Measurements from ENCODE around the gene AP1S2.

The AP1S2 gene

DNA sequence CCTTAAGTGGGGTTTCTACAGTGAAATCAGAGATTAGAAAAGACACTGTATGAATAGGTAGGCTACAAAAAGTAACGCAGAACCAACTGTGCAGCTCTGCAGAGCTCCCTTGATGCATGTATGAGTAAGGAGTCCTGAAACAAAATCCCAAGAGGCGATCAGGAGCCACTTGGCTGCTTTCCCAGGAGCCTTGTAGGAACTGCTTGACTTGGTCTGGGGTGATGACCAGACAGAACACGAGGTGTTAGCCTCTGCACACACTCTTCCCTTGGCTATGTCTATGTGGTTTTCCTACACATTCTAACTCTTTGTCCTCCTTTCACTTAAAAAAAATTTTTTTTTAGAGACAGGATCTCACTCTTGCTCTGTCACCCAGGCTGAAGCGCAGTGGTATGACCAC lies 22.8 kb upstream of the AP1S2 start:
- H3K36me3 ChIP-seq (ENCODE audit: low read depth) = no peaks in the 10 kb centered on the region
- no peak overlapping the region for H3K27ac ChIP-seq (ENCODE audit: poor library complexity, severe bottlenecking)
- H3K9me3 ChIP-seq (ENCODE audit: severe bottlenecking) = no peaks in the 10 kb centered on the region
- DNase-seq (ENCODE audit: low spot score) = no peak
- ATAC-seq (ENCODE audit: low read depth) = no peak
- H3K4me3 ChIP-seq (ENCODE audit: severe bottlenecking) = no peak overlapping the region
- TF ChIP-seq, protein P1, sequence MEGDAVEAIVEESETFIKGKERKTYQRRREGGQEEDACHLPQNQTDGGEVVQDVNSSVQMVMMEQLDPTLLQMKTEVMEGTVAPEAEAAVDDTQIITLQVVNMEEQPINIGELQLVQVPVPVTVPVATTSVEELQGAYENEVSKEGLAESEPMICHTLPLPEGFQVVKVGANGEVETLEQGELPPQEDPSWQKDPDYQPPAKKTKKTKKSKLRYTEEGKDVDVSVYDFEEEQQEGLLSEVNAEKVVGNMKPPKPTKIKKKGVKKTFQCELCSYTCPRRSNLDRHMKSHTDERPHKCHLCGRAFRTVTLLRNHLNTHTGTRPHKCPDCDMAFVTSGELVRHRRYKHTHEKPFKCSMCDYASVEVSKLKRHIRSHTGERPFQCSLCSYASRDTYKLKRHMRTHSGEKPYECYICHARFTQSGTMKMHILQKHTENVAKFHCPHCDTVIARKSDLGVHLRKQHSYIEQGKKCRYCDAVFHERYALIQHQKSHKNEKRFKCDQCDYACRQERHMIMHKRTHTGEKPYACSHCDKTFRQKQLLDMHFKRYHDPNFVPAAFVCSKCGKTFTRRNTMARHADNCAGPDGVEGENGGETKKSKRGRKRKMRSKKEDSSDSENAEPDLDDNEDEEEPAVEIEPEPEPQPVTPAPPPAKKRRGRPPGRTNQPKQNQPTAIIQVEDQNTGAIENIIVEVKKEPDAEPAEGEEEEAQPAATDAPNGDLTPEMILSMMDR (IDR thresholded peaks at IDR 0.05; ENCODE audit: poor library complexity, severe bottlenecking) = no peak
- no peaks in the 10 kb centered on the region for H3K27me3 ChIP-seq (ENCODE audit: insufficient read depth, poor library complexity, severe bottlenecking)
- H3K4me1 ChIP-seq (ENCODE audit: insufficient read depth, poor library complexity, severe bottlenecking) = no peaks in the 10 kb centered on the region

DNA sequence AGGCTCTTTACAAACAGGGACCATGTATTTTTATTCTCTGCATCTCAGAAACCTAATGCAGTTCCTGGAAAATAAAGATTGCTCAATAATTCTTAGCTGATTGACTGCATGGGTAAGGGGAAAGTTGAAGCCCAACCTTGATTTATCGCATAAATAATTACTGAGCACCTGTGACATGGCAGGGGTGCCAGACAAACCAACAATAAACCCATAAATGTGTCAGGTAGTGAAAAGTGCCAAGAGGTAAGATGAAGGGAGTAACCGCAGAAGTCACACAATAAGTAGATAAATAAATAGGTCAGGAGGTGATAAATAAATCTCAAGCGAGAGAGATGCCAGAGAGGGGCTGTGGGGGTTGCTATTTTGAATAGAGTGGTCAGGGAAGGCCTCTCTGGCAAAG lies 20.1 kb upstream of the AP1S2 start:
- H3K4me1 ChIP-seq (ENCODE audit: insufficient read depth, poor library complexity, severe bottlenecking) = no peaks in the 10 kb centered on the region
- DNase-seq (ENCODE audit: low spot score) (no peak), ATAC-seq (ENCODE audit: low read depth) (no peak)
- H3K36me3 ChIP-seq (ENCODE audit: low read depth) = no peaks in the 10 kb centered on the region
- no peaks in the 10 kb centered on the region for H3K27me3 ChIP-seq (ENCODE audit: insufficient read depth, poor library complexity, severe bottlenecking)
- H3K27ac ChIP-seq (ENCODE audit: poor library complexity, severe bottlenecking) = no peak overlapping the region
- no peak overlapping the region for H3K4me3 ChIP-seq (ENCODE audit: severe bottlenecking)
- no peaks in the 10 kb centered on the region for H3K9me3 ChIP-seq (ENCODE audit: severe bottlenecking)
- TF ChIP-seq, protein P1 (IDR thresholded peaks at IDR 0.05; ENCODE audit: poor library complexity, severe bottlenecking) = no peak

DNA sequence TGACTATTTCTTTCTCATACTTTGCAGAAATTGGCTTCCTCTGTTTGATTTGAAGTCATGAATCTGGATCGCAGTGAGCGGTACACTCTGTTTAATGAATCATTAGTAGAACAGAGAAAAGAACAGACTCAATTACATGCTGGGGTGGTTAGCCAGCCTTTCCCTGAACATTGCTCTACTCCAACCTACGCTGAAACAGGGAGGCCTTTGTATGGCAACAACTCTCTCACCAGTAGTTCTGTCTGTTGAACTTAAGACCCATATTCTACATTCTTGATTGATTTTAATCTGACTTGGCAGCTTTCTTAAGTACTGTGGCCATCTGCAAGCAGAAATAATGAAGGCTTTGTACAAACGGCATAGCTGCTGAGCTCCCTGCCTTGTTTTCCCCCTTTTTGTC lies 19.0 kb upstream of the AP1S2 start:
- Histone ChIP-seq H3K4me3 (ENCODE audit: severe bottlenecking) (no peak overlapping the region), H3K27ac (ENCODE audit: poor library complexity, severe bottlenecking) (no peak overlapping the region), H3K4me1 (ENCODE audit: insufficient read depth, poor library complexity, severe bottlenecking) (no peaks in the 10 kb centered on the region), H3K27me3 (ENCODE audit: insufficient read depth, poor library complexity, severe bottlenecking) (no peaks in the 10 kb centered on the region), H3K36me3 (ENCODE audit: low read depth) (no peaks in the 10 kb centered on the region), H3K9me3 (ENCODE audit: severe bottlenecking) (no peaks in the 10 kb centered on the region)
- DNase-seq (ENCODE audit: low spot score) (no peak), ATAC-seq (ENCODE audit: low read depth) (no peak)
- TF ChIP-seq, protein P1 (IDR thresholded peaks at IDR 0.05; ENCODE audit: poor library complexity, severe bottlenecking) = no peak

DNA sequence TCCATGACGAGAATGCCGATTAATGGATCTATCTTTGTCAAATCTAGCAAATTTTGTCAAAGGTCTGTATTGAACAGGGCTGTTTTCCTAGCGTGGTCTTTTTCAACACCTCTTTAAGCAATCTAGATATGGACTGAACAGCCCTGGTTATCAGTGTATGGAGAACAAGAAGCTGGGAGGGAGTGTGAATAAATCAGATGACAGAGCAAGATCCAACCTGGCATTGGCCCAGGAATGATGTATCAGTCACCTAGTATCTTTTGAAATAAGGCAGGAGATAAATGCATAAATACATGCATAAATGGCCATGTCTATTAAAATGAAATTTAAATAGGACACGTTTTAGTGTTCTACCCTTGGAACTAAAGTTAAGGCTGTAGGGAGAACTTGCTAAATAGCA lies 15.7 kb upstream of the AP1S2 start:
- Histone ChIP-seq H3K4me1 (ENCODE audit: insufficient read depth, poor library complexity, severe bottlenecking) (no peaks in the 10 kb centered on the region), H3K9me3 (ENCODE audit: severe bottlenecking) (no peaks in the 10 kb centered on the region), H3K27me3 (ENCODE audit: insufficient read depth, poor library complexity, severe bottlenecking) (no peaks in the 10 kb centered on the region), H3K27ac (ENCODE audit: poor library complexity, severe bottlenecking) (no peak overlapping the region), H3K36me3 (ENCODE audit: low read depth) (no peaks in the 10 kb centered on the region), H3K4me3 (ENCODE audit: severe bottlenecking) (no peak overlapping the region)
- DNase-seq (ENCODE audit: low spot score) (no peak), ATAC-seq (ENCODE audit: low read depth) (no peak)
- TF ChIP-seq, protein P1 (IDR thresholded peaks at IDR 0.05; ENCODE audit: poor library complexity, severe bottlenecking) = no peak

DNA sequence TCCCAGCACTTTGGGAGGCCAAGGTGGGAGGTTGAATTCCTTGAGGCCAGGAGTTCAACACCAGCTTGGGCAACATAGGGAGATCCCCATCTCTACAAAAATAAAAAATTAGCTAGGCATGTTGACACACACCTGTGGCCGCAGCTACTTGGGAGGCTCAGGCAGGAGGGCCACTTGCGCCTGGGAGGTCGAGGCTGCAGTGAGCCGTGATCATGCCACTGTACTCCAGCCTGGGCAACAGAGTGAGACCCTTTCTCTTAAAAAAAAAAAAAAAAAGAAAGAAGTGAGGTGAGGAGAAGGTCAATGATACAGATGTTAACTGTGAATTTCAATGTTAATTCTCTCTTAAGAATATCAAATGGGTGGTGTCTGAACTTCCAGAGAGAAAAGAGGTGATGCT lies 15.1 kb upstream of the AP1S2 start:
- no peak overlapping the region for H3K4me3 ChIP-seq (ENCODE audit: severe bottlenecking)
- TF ChIP-seq, protein P1 (IDR thresholded peaks at IDR 0.05; ENCODE audit: poor library complexity, severe bottlenecking) = no peak
- ATAC-seq (ENCODE audit: low read depth) = no peak

More for the DNA sequence above, 15.1 kb upstream of the AP1S2 start:
- no peaks in the 10 kb centered on the region for H3K36me3 ChIP-seq (ENCODE audit: low read depth)
- H3K27me3 ChIP-seq (ENCODE audit: insufficient read depth, poor library complexity, severe bottlenecking) = no peaks in the 10 kb centered on the region
- no peak for DNase-seq (ENCODE audit: low spot score)
- no peaks in the 10 kb centered on the region for H3K4me1 ChIP-seq (ENCODE audit: insufficient read depth, poor library complexity, severe bottlenecking)
- no peak overlapping the region for H3K27ac ChIP-seq (ENCODE audit: poor library complexity, severe bottlenecking)
- no peaks in the 10 kb centered on the region for H3K9me3 ChIP-seq (ENCODE audit: severe bottlenecking)
